Subcutaneous abdominal adipose tissue (tissue), 5 donors: ENCODE results near the gene MELK.

ENCODE experiments used
- H3K27ac ChIP-seq: one replicate; pipeline ENCODE4 v1.7.0; 2013; ENCODE audit warnings: low read depth, mild to moderate bottlenecking, inconsistent platforms, low read length, moderate library complexity
- H3K27me3 ChIP-seq, 5 donors: one replicate each; pipeline ENCODE4 v1.7.0; 2013; ENCODE audit warnings: low read length in 5 of 5, inconsistent platforms in 1 of 5; ENCODE audit not compliant: control insufficient read depth in 5 of 5, insufficient read depth in 4 of 5
- H3K36me3 ChIP-seq, 5 donors: one replicate each; pipeline ENCODE4 v1.7.0; 2013; ENCODE audit warnings: low read length in 5 of 5; ENCODE audit not compliant: control insufficient read depth in 5 of 5, insufficient read depth in 5 of 5
- H3K4me1 ChIP-seq, 5 donors: one replicate each; pipeline ENCODE4 v1.7.0; 2013; ENCODE audit warnings: low read length in 5 of 5, mild to moderate bottlenecking in 3 of 5, moderate library complexity in 1 of 5; ENCODE audit not compliant: control insufficient read depth in 5 of 5, insufficient read depth in 5 of 5
- H3K4me3 ChIP-seq, 5 donors: one replicate each; pipeline ENCODE4 v1.7.0; 2013; ENCODE audit warnings: low read length in 5 of 5, low read depth in 1 of 5
- H3K9ac ChIP-seq, 5 donors: one replicate each; pipeline ENCODE4 v1.7.0; 2013; ENCODE audit warnings: low read length in 5 of 5, mild to moderate bottlenecking in 4 of 5, moderate library complexity in 3 of 5
- H3K9me3 ChIP-seq, 5 donors: one replicate each; pipeline ENCODE4 v1.7.0; 2013; ENCODE audit warnings: low read length in 5 of 5; ENCODE audit not compliant: control insufficient read depth in 5 of 5
- donor health status: healthy.
- donor health status: healthy.
- donor health status: healthy.
- donor health status: healthy.
- donor health status: healthy.

The MELK gene

DNA sequence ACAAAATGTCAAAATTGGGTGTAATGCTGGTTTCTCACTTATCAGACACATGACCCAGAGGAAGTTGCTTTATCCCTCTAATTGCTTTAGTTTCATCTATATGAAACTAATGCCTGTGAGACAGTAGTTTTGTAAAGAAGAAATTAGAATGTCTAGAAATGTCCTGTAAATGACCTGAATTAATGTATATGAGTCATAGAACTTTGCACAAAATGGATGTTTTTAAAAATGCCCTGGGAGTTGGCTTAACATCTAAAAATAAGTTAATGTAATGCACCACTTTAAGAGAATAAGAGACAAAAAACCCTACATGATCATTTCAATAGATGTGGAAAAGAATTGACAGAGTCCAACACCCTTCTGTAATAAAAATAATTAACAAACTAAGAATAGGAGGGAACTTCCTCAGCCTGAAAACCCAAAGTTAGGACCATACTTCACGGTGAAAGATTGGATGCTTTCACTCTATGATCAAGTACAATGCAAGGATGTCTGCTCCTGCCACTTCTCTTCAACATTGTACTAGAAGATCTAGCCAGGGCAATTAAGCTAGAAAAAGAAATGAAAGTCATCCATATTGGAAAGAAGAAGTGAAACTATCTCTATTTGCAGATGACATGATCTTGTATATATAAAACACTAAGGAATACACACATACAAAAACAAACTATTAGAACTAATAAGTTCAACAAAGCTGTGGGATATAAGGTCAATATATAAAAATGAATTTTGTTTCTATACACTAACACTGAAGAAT, 117.9 kb downstream of the MELK start:
- Histone ChIP-seq H3K9ac (no peak overlapping the region), H3K27me3 (no peaks in the 10 kb centered on the region)

DNA sequence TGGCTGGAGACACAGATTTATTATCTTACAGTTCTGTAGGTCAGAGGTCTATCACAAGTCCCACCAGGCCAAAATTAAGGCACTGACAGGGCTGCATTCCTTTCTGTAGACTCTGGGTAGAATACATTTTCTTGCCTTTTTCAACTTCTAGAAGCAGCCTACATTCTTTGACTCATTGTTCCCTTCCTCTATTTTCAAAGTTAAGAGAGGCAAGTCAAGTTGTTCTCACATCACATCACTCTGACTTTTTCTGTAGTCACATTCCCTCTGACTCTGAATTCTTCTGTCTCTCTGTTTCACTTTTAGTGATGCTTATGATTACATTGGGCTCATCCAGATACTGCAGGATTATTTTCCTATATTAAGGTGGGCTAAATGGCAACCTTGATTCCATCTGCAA, 119.0 kb downstream of the MELK start:
- no peak overlapping the region for H3K4me3 ChIP-seq
- H3K4me1 ChIP-seq, result no peaks in the 10 kb centered on the region
- peaks cover 0 to 3% (median 0%) of the 10 kb centered on the region in 5 donors for H3K9me3 ChIP-seq

More for the DNA sequence above, 117.9 kb downstream of the MELK start:
- H3K36me3 ChIP-seq, result no peaks in the 10 kb centered on the region
- no peak overlapping the region for H3K4me3 ChIP-seq
- no peaks in the 10 kb centered on the region for H3K4me1 ChIP-seq
- H3K9me3 ChIP-seq, result peaks cover 0 to 3% (median 0%) of the 10 kb centered on the region in 5 donors
- no peak overlapping the region for H3K27ac ChIP-seq

DNA sequence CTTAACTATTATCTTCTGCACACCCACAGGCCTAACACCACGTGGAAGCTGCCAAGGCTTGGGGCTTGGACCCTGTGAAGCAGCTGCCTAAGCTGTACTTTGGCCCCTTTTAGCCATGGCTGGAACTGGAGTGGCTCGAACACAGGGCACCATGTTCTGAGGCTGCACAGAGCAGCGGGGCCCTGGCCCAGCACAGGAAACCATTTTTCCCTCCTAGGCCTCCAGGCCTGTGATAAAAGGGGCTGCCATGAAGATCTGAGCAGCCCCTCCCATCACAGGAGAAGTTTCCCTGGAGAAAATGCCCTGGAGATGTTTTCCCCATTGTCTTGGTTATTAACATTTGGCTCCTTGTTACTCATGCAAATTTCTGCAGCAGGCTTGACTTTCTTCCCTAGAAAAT, 126.3 kb downstream of the MELK start:
- Histone ChIP-seq H3K4me3 (no peak overlapping the region), H3K36me3 (no peaks in the 10 kb centered on the region), H3K27me3 (no peaks in the 10 kb centered on the region), H3K9me3 (peaks cover 4 to 14% (median 10%) of the 10 kb centered on the region in 5 donors), H3K27ac (no peak overlapping the region), H3K9ac (no peak overlapping the region), H3K4me1 (no peaks in the 10 kb centered on the region)

More for the DNA sequence above, 119.0 kb downstream of the MELK start:
- Histone ChIP-seq H3K27me3 (no peaks in the 10 kb centered on the region), H3K36me3 (no peaks in the 10 kb centered on the region), H3K9ac (no peak overlapping the region), H3K27ac (no peak overlapping the region)

DNA sequence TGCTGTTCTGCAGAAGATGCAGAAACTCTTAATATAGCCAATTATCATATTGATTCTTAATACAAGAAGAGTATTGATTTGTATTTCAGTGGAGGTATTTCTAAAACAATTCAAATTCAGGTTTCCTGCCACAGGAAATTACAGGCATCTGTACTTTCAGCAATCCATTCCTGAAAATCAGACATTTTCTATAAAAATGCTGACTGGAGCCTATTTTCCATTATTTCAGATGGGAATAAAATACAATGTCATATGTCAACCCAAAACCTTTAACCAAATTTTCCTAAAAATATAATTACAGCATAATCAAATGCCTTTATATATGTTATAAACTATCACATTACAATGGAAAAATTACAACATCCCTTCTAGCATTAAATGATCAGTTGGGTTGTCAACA, 131.5 kb downstream of the MELK start:
- Histone ChIP-seq H3K27ac (no peak overlapping the region), H3K4me1 (no peaks in the 10 kb centered on the region), H3K9ac (no peak overlapping the region), H3K4me3 (no peak overlapping the region), H3K27me3 (peaks cover 0 to 6% (median 0%) of the 10 kb centered on the region in 5 donors), H3K9me3 (peaks cover 0 to 5% (median 3%) of the 10 kb centered on the region in 5 donors), H3K36me3 (no peaks in the 10 kb centered on the region)

DNA sequence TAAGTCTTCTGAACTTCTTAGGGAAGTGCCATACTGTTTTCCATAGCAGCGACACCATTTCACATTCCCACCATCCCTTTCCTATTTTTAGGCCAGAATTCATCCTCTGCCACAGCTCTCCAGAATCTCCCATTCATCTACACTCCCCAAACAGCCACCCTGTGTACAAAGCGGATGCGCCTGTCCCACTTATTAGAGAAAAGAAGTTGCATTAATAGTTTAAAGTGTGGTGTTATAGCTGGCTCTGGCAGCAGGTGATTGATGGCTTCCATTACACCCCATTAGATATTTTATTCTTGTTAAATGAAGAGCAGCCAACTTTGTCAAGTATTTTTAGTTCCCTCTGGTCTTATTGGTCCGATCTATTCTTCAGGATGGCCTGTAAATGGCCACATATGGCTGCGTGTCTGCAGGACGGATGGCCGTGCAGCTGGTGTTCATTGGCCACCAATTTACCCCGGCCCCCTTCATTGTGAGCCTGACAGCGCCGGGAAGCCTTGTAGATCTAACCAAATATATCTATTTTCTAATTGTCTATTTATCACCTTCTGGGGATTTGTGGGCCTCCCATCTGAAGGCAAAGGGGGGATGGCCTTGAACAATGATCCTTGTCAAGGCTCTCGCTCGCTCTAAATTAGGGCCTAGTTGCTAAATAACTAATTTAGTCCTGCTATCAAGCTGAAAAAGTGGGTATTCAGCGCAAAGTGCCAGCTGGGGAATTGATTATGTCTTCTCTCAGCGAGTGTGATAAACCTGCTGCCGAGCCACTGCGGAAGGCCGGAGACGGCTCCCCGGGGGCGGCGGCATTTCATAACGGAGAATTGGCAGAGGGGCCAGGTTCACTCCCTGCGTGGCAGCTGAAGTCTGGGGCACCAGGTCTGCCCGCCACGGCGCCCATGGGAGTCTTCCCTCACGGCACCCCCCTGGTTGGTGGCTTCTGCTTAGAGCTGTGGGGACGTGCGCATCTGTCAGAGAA, 141.1 kb downstream of the MELK start:
- Histone ChIP-seq H3K36me3 (no peaks in the 10 kb centered on the region), H3K27ac (no peak overlapping the region), H3K27me3 (peaks cover 0 to 3% (median 0%) of the 10 kb centered on the region in 5 donors), H3K9me3 (peaks cover 0 to 3% (median 0%) of the 10 kb centered on the region in 5 donors), H3K4me1 (no peaks in the 10 kb centered on the region), H3K4me3 (no peak overlapping the region), H3K9ac (no peak overlapping the region)

DNA sequence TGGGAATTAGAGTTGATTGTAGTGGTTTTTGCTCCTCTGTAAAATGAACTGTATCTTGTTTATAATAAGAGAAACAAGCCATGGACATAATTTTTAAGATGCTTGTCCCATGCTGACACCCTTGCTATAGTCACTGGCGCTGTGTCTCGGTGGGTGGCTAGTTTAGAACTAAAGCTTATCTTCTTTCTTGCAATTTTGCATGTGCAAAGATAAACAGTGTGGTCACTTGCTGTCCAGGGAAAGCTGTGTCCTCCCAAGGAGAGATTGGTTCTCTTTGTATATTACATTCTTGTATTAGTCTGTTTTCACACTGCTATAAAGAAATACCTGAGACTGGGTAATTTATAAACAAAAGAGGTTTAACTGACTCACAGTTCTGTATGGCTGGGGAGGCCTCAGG, 143.8 kb downstream of the MELK start:
- H3K27me3 ChIP-seq, result no peaks in the 10 kb centered on the region
- peaks cover 0 to 3% (median 0%) of the 10 kb centered on the region in 5 donors for H3K9me3 ChIP-seq
- H3K4me3 ChIP-seq, result no peak overlapping the region
- H3K4me1 ChIP-seq, result no peaks in the 10 kb centered on the region
- no peak overlapping the region for H3K9ac ChIP-seq
- H3K36me3 ChIP-seq, result no peaks in the 10 kb centered on the region
- no peak overlapping the region for H3K27ac ChIP-seq

DNA sequence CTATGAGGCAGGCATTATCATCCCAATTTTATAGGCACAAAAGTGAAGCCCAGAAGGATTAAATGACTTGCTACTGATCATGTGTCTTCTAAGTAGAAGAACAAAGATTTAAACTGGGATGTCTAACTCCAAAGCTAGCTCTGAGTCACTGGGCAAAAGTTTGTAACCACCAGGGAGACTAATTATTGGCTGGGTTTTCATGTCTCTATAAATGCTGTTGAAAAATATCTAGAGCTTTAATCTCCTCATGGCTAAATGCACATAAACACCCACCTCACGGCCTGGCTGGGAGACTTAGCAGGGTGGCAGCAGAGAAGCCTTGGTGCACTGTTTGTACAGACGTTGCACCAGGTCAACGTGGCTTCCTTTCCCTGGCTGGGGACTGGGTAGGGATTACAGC, 144.6 kb downstream of the MELK start:
- Histone ChIP-seq H3K4me1 (no peaks in the 10 kb centered on the region), H3K9me3 (peaks cover 0 to 3% (median 0%) of the 10 kb centered on the region in 5 donors), H3K9ac (no peak overlapping the region), H3K36me3 (no peaks in the 10 kb centered on the region), H3K4me3 (no peak overlapping the region), H3K27me3 (no peaks in the 10 kb centered on the region), H3K27ac (no peak overlapping the region)

DNA sequence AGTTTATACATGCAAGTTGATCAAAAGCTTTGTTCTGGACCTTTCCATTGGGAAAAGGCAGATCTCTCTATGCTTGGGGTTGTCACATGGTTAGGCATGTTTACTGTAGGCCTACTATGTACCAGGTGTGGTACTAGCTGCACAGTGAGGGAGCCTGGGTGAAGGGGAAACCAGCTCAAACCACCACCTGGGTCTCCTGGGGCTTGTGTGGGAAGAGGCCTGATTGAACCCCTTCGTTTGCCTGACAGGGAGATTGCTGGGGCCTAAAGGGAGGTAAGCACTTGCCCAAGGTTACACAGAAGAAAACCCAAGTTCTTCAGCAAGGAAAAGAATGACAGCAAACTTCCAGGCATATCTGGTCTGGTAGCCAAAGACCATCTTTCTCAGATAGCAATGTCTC, 145.9 kb downstream of the MELK start:
- Histone ChIP-seq H3K27me3 (no peaks in the 10 kb centered on the region), H3K4me3 (no peak overlapping the region), H3K4me1 (no peaks in the 10 kb centered on the region), H3K36me3 (no peaks in the 10 kb centered on the region), H3K9me3 (no peaks in the 10 kb centered on the region), H3K27ac (no peak overlapping the region), H3K9ac (no peak overlapping the region)

DNA sequence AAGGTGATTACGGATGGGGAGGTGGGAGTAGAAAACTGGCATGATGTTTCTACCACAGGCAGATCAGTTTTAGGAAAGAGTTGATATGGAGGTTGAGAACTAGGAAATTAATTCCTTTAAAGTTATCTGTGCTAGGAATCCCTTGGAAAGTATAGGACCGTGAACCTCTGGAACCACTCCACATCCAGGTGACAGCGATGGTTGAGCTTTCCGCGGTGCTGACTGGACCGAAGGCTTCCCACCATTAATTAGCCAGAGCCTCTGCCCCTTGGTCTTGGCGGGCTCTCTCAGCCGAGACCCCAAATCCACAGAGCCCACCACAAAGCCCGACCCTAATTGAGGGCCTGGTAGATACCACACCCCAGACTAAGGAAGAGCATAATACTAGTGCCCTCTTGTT, 147.3 kb downstream of the MELK start:
- Histone ChIP-seq H3K9ac (no peak overlapping the region), H3K27me3 (no peaks in the 10 kb centered on the region), H3K9me3 (no peaks in the 10 kb centered on the region), H3K4me1 (no peaks in the 10 kb centered on the region), H3K4me3 (no peak overlapping the region), H3K27ac (no peak overlapping the region), H3K36me3 (no peaks in the 10 kb centered on the region)
